22Rv1 (cell line): ENCODE data around the gene MIER3.

Source experiments
- H3K27ac ChIP-seq: fragments of 450-650 bp; 2 replicates; pipeline ENCODE4 v1.5.1; 2017
- ZFX ChIP-seq: fragments of 450-650 bp; IDR thresholded peaks from 2 replicates; pipeline ENCODE4 v1.6.1; 2017; ENCODE audit warnings: antibody characterized with exemption, borderline replicate concordance
- TF ChIP-seq, protein P1 (sequence below): fragments of 450-650 bp; IDR thresholded peaks from 2 replicates; pipeline ENCODE4 v1.5.1; 2017; ENCODE audit warnings: mild to moderate bottlenecking

MIER3 gene

DNA sequence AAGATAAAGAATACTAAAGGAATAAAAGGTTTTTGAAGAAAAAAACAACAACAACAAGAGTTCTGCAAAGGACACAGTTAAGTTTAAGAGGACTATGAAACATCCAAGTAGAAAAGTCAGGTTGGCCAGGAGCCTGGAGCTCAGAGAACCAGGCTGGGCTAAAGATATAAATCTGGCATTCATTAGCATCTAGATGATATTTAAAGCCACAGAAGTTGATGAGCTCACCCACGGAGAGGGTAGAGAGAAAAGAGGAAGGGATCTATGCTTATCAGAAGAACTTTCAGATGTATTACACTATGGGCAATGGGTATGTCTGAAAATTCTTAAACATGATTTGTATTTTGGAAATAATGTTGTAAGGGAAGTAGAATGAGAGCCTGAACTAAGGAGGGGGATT is 9.9 kb downstream of the MIER3 start:
- TF ChIP-seq ZFX = no peak
- TF ChIP-seq, protein P1, sequence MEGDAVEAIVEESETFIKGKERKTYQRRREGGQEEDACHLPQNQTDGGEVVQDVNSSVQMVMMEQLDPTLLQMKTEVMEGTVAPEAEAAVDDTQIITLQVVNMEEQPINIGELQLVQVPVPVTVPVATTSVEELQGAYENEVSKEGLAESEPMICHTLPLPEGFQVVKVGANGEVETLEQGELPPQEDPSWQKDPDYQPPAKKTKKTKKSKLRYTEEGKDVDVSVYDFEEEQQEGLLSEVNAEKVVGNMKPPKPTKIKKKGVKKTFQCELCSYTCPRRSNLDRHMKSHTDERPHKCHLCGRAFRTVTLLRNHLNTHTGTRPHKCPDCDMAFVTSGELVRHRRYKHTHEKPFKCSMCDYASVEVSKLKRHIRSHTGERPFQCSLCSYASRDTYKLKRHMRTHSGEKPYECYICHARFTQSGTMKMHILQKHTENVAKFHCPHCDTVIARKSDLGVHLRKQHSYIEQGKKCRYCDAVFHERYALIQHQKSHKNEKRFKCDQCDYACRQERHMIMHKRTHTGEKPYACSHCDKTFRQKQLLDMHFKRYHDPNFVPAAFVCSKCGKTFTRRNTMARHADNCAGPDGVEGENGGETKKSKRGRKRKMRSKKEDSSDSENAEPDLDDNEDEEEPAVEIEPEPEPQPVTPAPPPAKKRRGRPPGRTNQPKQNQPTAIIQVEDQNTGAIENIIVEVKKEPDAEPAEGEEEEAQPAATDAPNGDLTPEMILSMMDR = no peak
- H3K27ac ChIP-seq = no peak overlapping the region

DNA sequence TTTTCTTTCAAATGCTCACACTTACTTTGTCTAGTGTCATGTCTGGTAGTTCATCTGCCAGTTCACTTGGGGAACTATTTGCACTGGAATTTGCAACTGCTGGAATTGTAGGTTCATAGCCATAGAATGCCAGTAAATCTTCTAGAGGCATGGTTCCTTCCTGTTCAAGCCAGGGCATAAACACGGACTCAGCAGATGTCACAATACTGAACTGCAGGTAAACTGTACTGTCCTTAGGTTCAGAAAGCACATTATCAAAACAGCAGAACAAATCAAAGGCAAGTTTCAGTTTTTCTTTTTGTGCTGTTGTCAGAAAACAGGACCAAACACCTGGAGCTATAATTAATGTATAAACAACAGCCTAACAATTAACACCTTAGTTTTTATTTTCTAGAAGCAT is 13.1 kb downstream of the MIER3 start:
- TF ChIP-seq ZFX = no peak
- TF ChIP-seq, protein P1 = no peak
- H3K27ac ChIP-seq = no peak overlapping the region

DNA sequence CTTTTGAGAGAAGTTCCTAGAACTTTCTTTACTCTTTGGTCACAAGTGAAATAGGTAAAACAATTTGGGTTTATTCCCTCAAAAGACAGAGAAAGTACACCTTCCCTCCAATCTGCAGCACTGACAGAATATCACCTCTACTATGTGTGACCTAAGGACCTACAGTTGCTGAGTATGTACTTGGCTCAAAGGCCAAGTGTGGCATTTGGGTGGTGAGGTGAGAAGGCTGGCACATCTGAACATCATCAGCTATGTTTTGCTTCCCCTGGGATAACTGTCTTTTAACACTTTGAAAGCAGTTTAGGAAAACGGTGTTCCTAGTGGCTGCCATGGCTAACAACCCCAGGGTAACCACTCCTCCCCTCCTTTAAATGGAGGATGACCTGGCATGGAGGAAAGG is 17.6 kb downstream of the MIER3 start:
- TF ChIP-seq, protein P1 = no peak
- TF ChIP-seq ZFX = no peak
- no peak overlapping the region for H3K27ac ChIP-seq

DNA sequence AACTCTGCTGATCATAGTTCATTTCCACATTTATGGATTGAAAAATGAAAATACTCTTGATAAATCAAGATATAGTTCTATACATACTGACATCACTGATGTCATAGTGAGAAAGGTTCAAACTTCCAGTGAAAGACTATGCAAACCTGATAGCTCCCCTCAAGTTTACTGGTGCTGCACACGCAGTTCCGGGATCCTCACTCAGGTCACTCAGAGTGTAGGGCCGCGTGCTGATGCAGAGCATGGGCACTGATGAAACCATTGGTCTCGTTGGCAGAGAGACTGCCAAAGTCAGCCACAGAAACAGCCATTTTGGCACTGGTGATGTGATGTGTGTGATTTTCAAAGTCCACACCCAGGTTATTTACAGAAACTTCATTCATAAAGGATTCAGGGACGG is 29.0 kb downstream of the MIER3 start:
- no peak for TF ChIP-seq ZFX
- TF ChIP-seq, protein P1 = no peak
- H3K27ac ChIP-seq = no peak overlapping the region

DNA sequence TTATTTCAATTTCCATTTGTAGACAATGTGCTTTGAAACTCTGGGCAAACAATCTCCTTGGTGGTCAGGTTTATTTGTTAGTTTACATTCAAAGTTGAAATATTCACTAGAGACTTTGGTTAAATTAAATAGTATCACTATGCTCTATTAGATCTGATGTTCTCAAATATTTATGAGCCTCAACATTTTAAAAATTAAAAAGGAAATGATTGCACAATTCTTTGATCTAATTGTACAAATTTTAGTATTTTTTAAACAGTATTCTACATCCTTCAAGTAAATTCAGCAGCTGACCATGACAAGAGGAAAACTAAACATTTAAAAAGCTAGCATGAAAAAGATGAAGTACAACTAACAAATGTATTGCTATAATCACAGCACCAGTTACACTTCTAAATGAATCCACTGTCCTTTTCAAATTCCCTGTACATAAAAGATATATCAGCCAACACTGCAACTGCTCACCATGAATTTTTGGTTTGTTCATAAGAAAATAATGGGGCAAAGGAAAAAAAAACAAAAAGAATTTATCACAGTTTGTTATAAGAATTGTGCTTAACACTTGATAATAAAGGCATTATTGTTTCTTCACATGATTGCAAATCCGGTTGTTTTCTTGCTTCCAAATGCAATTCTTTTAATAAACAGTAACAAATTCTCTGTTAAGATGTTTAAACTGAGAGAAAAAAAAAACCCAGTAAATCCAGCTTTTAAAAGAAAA is 31.8 kb downstream of the MIER3 start:
- H3K27ac ChIP-seq = no peak overlapping the region
- TF ChIP-seq, protein P1 = no peak
- no peak for TF ChIP-seq ZFX

DNA sequence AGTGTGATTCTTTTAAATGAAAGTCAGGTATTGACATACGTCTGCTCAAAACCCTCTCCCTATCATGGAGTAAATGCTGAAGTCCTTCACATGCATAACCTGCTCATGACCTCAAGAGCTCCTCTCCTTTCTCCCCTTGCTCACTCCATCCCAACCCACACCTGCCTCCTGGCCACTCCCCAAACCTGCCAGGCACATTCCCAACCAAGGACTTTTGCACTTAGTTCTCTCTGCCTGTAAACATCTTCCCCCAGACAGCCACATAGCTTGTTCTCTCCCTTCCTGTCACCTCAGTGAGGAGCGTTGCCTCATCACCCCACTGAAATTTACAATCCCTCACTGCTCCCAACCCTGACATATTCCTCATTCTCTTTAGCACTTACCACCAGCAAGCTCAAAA is 33.9 kb downstream of the MIER3 start:
- TF ChIP-seq, protein P1 = no peak
- TF ChIP-seq ZFX = no peak
- H3K27ac ChIP-seq = no peak overlapping the region

DNA sequence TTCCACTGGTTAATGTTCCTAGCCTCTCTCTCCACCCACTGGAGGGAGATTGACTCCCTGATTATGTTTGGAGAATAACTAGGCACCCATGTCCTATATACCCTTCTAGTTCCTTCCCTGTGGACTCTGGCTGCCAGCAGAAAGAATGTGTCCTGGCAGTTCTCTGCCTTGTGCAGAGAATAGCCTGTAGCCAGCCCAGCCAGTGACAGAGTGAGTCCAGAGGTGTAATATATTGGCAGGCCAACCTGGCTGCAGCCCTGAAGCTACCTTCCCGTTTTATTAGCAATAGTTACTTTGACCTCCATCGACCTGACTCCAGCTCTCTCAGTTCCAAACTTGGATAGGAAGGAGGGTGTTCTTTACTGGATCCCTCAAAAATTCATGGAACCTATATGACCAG is 34.4 kb downstream of the MIER3 start:
- no peak overlapping the region for H3K27ac ChIP-seq
- TF ChIP-seq, protein P1 = no peak
- no peak for TF ChIP-seq ZFX
